Measurements from ENCODE around the gene GOLGA6L22.
"Not testable (repeated sequence)": the region's sequence is repeated elsewhere in the genome, so short reads cannot be mapped to it uniquely, and the experiment has no call there.

Gene GOLGA6L22

DNA sequence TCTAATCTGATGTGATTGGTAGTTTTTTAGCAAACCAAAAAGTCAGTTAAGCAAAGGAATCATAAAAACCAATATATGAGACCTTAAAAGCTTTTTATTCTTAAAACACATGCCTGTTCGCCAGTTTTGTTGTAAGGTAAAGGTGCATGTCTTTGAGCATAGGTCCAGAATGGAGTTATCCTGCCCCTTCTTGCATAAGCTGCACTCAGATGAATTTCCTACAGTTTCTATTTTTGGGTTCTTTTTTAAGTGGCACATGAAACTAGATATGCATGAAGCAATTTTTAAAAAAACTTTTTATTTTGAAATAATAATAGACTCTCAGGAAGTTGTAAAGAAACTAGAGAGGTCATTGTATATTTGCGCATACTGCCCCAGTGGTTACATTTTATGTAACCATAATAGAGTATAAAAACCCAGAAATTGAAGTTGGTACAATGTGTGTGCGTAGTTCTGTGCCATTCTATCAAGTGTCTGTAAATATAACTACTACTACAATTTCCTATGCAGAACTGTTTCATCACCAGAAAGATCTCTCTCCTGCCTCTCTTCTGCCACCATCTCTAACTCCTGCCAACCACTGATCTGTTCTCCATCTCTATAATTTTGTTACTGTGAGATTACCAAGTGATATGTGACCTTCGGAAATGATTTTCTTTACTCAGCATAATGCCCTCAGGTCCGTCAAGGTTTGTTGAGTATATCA lies 39.7 kb downstream of the GOLGA6L22 start:
- H3K27me3 ChIP-seq (replicated peaks; ENCODE audit: control insufficient read depth, insufficient read depth, low read length, poor library complexity, severe bottlenecking); H3K4me3 ChIP-seq (ENCODE audit: insufficient read depth, low read depth, low read length, poor library complexity, severe bottlenecking); H3K27ac ChIP-seq (ENCODE audit: insufficient read depth, low read length, poor library complexity, severe bottlenecking); H3K36me3 ChIP-seq (ENCODE audit: control insufficient read depth, insufficient read depth, low read length); H3K4me1 ChIP-seq (ENCODE audit: control insufficient read depth, insufficient read depth, low read length, poor library complexity, severe bottlenecking); DNase-seq; H3K9me3 ChIP-seq (ENCODE audit: control insufficient read depth, low read length): not testable (repeated sequence)

DNA sequence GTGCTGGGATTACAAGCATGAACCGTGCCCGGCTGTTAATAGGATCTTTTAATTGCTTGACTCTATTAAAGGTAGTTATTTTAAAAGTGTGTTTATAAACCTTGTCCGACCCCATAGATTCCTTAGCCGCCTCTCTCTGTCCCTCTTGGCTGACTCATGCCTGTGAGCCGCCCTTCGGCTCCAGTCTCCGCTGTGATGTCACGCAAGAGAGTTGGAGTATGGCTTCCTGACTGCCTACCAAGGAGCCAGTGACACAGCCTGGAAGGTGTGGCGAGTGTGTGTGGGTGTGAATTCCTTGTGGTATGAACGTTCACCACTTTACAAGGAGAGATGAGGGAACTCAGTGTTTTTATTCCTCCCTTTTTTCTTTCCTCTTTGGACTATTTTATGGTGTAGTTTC lies 43.6 kb downstream of the GOLGA6L22 start:
- not testable (repeated sequence) for H3K36me3 ChIP-seq (ENCODE audit: control insufficient read depth, insufficient read depth, low read length); H3K4me1 ChIP-seq (ENCODE audit: control insufficient read depth, insufficient read depth, low read length, poor library complexity, severe bottlenecking); H3K27me3 ChIP-seq (replicated peaks; ENCODE audit: control insufficient read depth, insufficient read depth, low read length, poor library complexity, severe bottlenecking); H3K4me3 ChIP-seq (ENCODE audit: insufficient read depth, low read depth, low read length, poor library complexity, severe bottlenecking); H3K9me3 ChIP-seq (ENCODE audit: control insufficient read depth, low read length); DNase-seq; H3K27ac ChIP-seq (ENCODE audit: insufficient read depth, low read length, poor library complexity, severe bottlenecking)

DNA sequence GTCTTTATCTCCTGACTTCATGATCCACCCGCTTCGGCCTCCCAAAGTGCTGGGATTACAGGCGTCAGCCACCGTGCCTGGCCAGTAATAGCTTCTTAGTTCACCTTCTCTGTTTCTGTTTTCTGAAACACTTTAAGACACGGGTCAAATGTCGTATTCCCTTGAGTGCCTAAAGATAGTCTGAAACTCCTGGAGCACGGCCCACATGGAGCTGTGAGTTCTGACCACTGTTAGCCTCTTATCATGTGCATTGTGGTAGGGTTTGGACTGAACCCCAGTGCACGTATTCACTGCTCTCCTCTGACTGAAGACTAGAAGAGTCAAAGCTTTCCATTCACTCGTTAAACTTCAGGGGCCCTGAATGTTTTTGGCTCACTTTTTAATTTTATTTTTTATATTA lies 48.3 kb downstream of the GOLGA6L22 start:
- not testable (repeated sequence) for H3K9me3 ChIP-seq (ENCODE audit: control insufficient read depth, low read length); H3K4me1 ChIP-seq (ENCODE audit: control insufficient read depth, insufficient read depth, low read length, poor library complexity, severe bottlenecking); H3K4me3 ChIP-seq (ENCODE audit: insufficient read depth, low read depth, low read length, poor library complexity, severe bottlenecking); H3K27me3 ChIP-seq (replicated peaks; ENCODE audit: control insufficient read depth, insufficient read depth, low read length, poor library complexity, severe bottlenecking); DNase-seq; H3K36me3 ChIP-seq (ENCODE audit: control insufficient read depth, insufficient read depth, low read length); H3K27ac ChIP-seq (ENCODE audit: insufficient read depth, low read length, poor library complexity, severe bottlenecking)

DNA sequence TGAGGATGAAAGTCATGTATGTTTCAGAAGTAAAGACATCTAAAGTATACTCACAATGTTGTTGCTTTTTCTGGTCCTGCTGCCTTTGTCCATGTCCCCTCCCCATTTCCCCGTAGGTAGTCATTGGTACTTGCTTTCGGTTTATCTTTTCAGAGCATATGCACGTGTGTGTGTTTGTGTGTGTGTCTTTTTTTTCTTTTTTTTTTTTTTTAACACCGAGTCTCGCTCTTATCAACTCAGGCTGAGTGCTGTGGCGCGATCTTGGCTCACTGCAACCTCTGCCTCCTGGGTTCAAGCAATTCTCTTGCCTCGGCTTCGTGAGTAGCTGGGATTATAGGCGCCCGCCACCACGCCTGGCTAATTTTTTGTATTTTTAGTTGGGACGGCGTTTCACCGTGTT lies 57.4 kb downstream of the GOLGA6L22 start:
- not testable (repeated sequence) for H3K4me3 ChIP-seq (ENCODE audit: insufficient read depth, low read depth, low read length, poor library complexity, severe bottlenecking); H3K36me3 ChIP-seq (ENCODE audit: control insufficient read depth, insufficient read depth, low read length); H3K9me3 ChIP-seq (ENCODE audit: control insufficient read depth, low read length); H3K4me1 ChIP-seq (ENCODE audit: control insufficient read depth, insufficient read depth, low read length, poor library complexity, severe bottlenecking); H3K27me3 ChIP-seq (replicated peaks; ENCODE audit: control insufficient read depth, insufficient read depth, low read length, poor library complexity, severe bottlenecking); H3K27ac ChIP-seq (ENCODE audit: insufficient read depth, low read length, poor library complexity, severe bottlenecking); DNase-seq
